Stomach (tissue), 9 donors: Measurements from ENCODE around the gene BRD3. TPM values are rescaled to one million over a fixed set of nuclear protein-coding genes. Genes with fewer than 3 reads are reported as not detected.

ENCODE experiments used
- DNase-seq, 2 donors: peaks; one replicate each; pipeline versions ENCODE4 v3.0.0 to v3.0.0-alpha.2; 2013 to 2019
- H3K27ac ChIP-seq, 5 donors: fragments of 200-600 bp in 4 of 5; sonication (generic) in 4 of 5; one replicate each; pipeline ENCODE4 v1.5.1; 2013 to 2019; ENCODE audit warnings: mild to moderate bottlenecking in 1 of 5, moderate library complexity in 1 of 5
- H3K27me3 ChIP-seq, 3 donors: fragments of 200-600 bp; sonication (generic); one replicate each; pipeline ENCODE4 v1.5.1; 2017 to 2019; ENCODE audit warnings: mixed run types in 1 of 3
- H3K36me3 ChIP-seq, 4 donors: fragments of 200-600 bp; sonication (generic); 1 replicate in 3 of 4; 2 replicates in 1 of 4; pipeline ENCODE4 v1.5.1; 2016 to 2019
- H3K4me1 ChIP-seq, 4 donors: fragments of 200-600 bp; sonication (generic); one replicate each; pipeline ENCODE4 v1.5.1; 2016 to 2019
- H3K4me3 ChIP-seq, 4 donors: fragments of 200-600 bp; sonication (generic) in 3 of 4; one replicate each; pipeline ENCODE4 v1.5.1; 2016 to 2019; ENCODE audit warnings: mild to moderate bottlenecking in 1 of 4
- H3K9me3 ChIP-seq, 4 donors: fragments of 200-600 bp; sonication (generic); one replicate each; pipeline ENCODE4 v1.5.1; 2016 to 2019
- EP300 ChIP-seq: sonication (generic); formaldehyde crosslinking; IDR thresholded peaks from one replicate; pipeline ENCODE4 v1.6.1; 2017; ENCODE audit warnings: antibody characterized with exemption
- POLR2A ChIP-seq, 4 donors: fragments of 450-650 bp; IDR thresholded peaks; one replicate each; pipeline ENCODE4 v1.6.1; 2016; ENCODE audit warnings: antibody characterized with exemption in 4 of 4, control low read depth in 2 of 4, mild to moderate bottlenecking in 1 of 4, moderate library complexity in 1 of 4
- POLR2AphosphoS5 ChIP-seq, 3 donors: sonication (generic); formaldehyde crosslinking; IDR thresholded peaks; one replicate each; pipeline ENCODE4 v1.6.1; 2016; ENCODE audit warnings: antibody characterized with exemption in 3 of 3
- WGBS, 5 donors: extraction: QIAGEN DNeasy Blood & Tissue Kit in 3 of 5; methylation state at CpG; one replicate each; pipeline versions ENCODE4 v1.1.5 to v1.1.7; 2013 to 2018; 5-methylcytosine and 5-hydroxymethylcytosine counted together
- intact Hi-C: fragments of 100-400 bp; cut with DNase I; formaldehyde crosslinking; loops from one replicate; pipeline ENCODE4 v1.15.1; 2023; ENCODE audit warnings: low total_unique reads
- polyA plus RNA-seq, 3 donors: library from polyadenylated mRNA; stranded (reverse); fragments of 200-250 nt; gene quantifications; one replicate each; pipeline ENCODE4 v1.2.3, GENCODE V29; 2013
- total RNA-seq, 5 donors: library from RNA; depleted of rRNA; stranded (reverse); fragments of >200 nt; gene quantifications; one replicate each; pipeline versions ENCODE4 v1.1.0 to v1.2.3, GENCODE V29; 2014 to 2016
- TF ChIP-seq, protein P1 (sequence below), 7 experiments: fragments of 450-650 bp in 4 of 7; fragments of 200-600 bp in 3 of 7; sonication (generic) in 3 of 7; IDR thresholded peaks; one replicate each; pipeline ENCODE4 v1.5.1; 2016 to 2019; ENCODE audit warnings: antibody characterized with exemption in 7 of 7, control low read depth in 2 of 7, mild to moderate bottlenecking in 1 of 7
- donor health status: healthy with polysubstance abuse.
- donor health status: Bipolar disorder and iron deficiency.
- donor health status: healthy.

BRD3 gene
- total and polyA plus RNA-seq, 8 donors = 6.4 to 29.0 (median 16.7) TPM

DNA sequence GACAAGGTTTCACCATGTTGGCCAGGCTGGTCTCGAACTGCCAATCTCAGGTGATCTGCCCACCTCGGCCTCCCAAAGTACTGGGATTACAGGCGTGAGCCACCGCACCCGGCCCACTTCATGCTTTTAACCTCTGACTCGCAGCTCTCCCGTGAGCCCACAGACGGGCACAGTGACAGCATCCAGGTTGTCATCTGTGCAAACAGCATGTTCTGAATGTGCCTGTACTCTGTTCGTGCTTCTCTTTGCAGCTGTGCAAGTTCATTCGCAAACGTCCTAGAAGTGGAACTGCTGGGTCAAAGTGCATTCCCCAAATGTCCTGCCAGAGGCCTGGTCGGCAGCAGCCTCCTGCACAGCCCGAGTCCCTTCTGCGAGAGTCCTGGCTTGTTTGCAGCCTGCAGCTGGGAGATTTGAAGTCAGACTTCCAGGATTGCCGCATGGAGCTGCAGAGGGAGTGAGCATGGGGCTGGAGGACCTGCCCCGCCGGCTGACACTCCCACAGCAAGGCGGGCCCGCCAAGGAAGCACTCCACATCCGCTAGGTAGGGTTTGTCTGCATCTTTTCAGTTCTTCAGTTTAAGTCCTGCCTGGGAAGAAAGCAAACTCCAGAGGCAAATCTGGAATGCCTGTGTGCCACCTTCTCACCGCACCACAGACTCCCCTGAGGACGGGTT is 39.1 kb downstream of the BRD3 start:
- 80 to 86% (median 86%) methylated on average over 16 to 22 of the region's 22 CpGs for WGBS, 5 donors

DNA sequence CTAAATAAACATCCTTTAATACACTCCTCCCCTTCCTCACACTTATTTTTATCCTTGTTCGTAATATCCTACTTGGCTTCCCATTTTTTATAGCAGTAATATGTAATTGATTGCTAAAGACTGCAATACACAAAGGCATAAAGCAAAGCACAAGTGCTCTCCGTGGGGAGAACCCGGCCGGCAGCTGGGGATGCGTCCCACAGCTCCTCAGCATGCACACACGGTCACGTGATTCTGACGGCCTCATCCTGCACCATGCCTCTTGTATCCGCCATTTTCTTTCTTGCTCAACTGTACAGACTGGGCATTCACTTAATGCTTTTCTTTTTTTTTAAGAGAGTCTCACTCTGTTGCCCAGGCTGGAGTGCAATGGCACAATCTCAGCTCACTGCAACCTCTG is 39.8 kb downstream of the BRD3 start:
- H3K4me1 ChIP-seq = peaks cover 8 to 22% (median 15%) of the 10 kb centered on the region in 4 donors
- DNase-seq = no peak
- H3K27ac ChIP-seq = no peak overlapping the region
- no peaks in the 10 kb centered on the region for H3K27me3 ChIP-seq
- H3K9me3 ChIP-seq = no peaks in the 10 kb centered on the region
- H3K4me3 ChIP-seq = no peak overlapping the region
- H3K36me3 ChIP-seq = peaks cover 23 to 58% (median 52%) of the 10 kb centered on the region in 4 donors
- 90 to 96% (median 96%) methylated on average over 9 of the region's 9 CpGs for WGBS, 5 donors
- TF ChIP-seq POLR2A (IDR thresholded peaks at IDR 0.05) = no peak
- TF ChIP-seq, protein P1, sequence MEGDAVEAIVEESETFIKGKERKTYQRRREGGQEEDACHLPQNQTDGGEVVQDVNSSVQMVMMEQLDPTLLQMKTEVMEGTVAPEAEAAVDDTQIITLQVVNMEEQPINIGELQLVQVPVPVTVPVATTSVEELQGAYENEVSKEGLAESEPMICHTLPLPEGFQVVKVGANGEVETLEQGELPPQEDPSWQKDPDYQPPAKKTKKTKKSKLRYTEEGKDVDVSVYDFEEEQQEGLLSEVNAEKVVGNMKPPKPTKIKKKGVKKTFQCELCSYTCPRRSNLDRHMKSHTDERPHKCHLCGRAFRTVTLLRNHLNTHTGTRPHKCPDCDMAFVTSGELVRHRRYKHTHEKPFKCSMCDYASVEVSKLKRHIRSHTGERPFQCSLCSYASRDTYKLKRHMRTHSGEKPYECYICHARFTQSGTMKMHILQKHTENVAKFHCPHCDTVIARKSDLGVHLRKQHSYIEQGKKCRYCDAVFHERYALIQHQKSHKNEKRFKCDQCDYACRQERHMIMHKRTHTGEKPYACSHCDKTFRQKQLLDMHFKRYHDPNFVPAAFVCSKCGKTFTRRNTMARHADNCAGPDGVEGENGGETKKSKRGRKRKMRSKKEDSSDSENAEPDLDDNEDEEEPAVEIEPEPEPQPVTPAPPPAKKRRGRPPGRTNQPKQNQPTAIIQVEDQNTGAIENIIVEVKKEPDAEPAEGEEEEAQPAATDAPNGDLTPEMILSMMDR (IDR thresholded peaks at IDR 0.05) = no peak
- TF ChIP-seq EP300 = no peak
- TF ChIP-seq POLR2AphosphoS5 (IDR thresholded peaks at IDR 0.05) = no peak
- intact Hi-C loops = loop anchor here (5.0 kb wide), 1 partner anchor 34 kb away; no protein-coding TSS in a partner anchor

More for the DNA sequence above, 39.1 kb downstream of the BRD3 start:
- no peak for DNase-seq
- H3K27me3 ChIP-seq = no peaks in the 10 kb centered on the region
- H3K27ac ChIP-seq = no peak overlapping the region
- H3K36me3 ChIP-seq = peaks cover 29 to 64% (median 58%) of the 10 kb centered on the region in 4 donors
- H3K9me3 ChIP-seq = no peaks in the 10 kb centered on the region
- TF ChIP-seq POLR2A (IDR thresholded peaks at IDR 0.05) (no peak), POLR2AphosphoS5 (IDR thresholded peaks at IDR 0.05) (no peak), EP300 (no peak)
- TF ChIP-seq, protein P1 (IDR thresholded peaks at IDR 0.05) = no peak
- intact Hi-C loops = loop anchor here (5.0 kb wide), 1 partner anchor 34 kb away; no protein-coding TSS in a partner anchor
- H3K4me1 ChIP-seq = peaks cover 8 to 22% (median 15%) of the 10 kb centered on the region in 4 donors
- no peak overlapping the region for H3K4me3 ChIP-seq

DNA sequence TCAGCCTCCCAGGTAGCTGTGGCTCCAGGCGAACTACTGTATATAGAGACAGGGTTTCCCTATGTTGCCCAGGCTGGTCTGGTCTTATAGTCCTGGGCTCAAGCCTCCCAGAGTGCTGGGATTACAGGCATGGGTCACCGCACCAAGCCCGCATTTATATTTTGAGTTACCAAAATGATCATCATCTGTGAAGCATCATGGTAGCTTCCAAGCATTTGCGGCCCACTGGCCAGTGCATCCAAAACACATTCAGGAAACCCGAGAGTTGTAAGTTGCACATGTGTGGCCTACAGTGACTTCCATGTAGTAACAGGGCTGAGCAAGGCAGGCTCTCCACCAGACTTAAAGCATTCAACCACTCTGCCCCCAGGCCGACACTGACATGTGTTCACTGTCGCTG is 40.3 kb downstream of the BRD3 start:
- intact Hi-C loops = loop anchor here (5.0 kb wide), 1 partner anchor 35 kb away; no protein-coding TSS in a partner anchor
- H3K27ac ChIP-seq = no peak overlapping the region
- peaks cover 18 to 53% (median 46%) of the 10 kb centered on the region in 4 donors for H3K36me3 ChIP-seq
- peaks cover 8 to 22% (median 15%) of the 10 kb centered on the region in 4 donors for H3K4me1 ChIP-seq
- H3K9me3 ChIP-seq = no peaks in the 10 kb centered on the region
- no peak overlapping the region for H3K4me3 ChIP-seq
- TF ChIP-seq, protein P1 (IDR thresholded peaks at IDR 0.05) = no peak
- TF ChIP-seq EP300 = no peak
- DNase-seq = no peak
- no peaks in the 10 kb centered on the region for H3K27me3 ChIP-seq
- WGBS, 5 donors = 86 to 96% (median 93%) methylated on average over 7 of the region's 7 CpGs

DNA sequence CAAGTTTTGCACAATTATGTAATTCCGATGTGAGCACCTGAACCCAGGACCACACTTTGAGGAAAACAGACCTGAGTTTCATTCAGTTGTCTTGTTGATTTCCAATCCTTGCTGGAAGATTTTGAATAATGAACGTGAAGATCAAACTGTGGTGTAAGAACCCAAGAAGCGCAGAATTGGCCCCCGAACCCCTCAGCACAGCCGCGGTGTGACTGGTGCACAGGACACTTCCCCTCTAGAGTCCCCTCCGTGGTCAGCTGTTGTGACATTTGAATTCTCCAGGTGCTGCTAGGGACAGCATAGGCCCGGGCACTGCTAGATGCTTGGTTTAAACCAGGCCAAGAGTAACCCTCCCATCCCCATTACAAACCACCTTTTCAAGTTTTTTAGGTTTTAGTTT is 40.8 kb downstream of the BRD3 start:
- Histone ChIP-seq H3K4me1 (peaks cover 8 to 22% (median 15%) of the 10 kb centered on the region in 4 donors), H3K4me3 (no peak overlapping the region), H3K27me3 (no peaks in the 10 kb centered on the region), H3K27ac (no peak overlapping the region), H3K9me3 (no peaks in the 10 kb centered on the region), H3K36me3 (peaks cover 16 to 47% (median 41%) of the 10 kb centered on the region in 4 donors)
- intact Hi-C loops = loop anchor here (5.0 kb wide), 1 partner anchor 35 kb away; no protein-coding TSS in a partner anchor
- 88 to 96% (median 91%) methylated on average over 8 of the region's 8 CpGs for WGBS, 5 donors
- no peak for DNase-seq
- TF ChIP-seq POLR2A (IDR thresholded peaks at IDR 0.05) (no peak), POLR2AphosphoS5 (IDR thresholded peaks at IDR 0.05) (no peak), EP300 (no peak)
- TF ChIP-seq, protein P1 (IDR thresholded peaks at IDR 0.05) = no peak
